B cell (primary cell): ENCODE measurements around the gene RAD51C. TPM values are rescaled to one million over a fixed set of nuclear protein-coding genes. Genes with fewer than 3 reads are reported as not detected.
"Not testable (repeated sequence)": the region's sequence is repeated elsewhere in the genome, so short reads cannot be mapped to it uniquely, and the experiment has no call there.

Experiments
- ATAC-seq: fragments of 200-7000 bp; cut with Tn5 transposase; one replicate; pipeline ENCODE4 v1.10.0; 2021; ENCODE audit warnings: low read depth, mild to moderate bottlenecking, moderate number of reproducible peaks, moderate library complexity
- CTCF ChIA-PET: fragments of 350-600 bp; sonication (Branson Sonifier 250); formaldehyde crosslinking; loops from one replicate; lab custom pipeline; 2021; ENCODE audit warnings: antibody characterized with exemption, inconsistent platforms; lab: Charles Lee
- POLR2A ChIA-PET: fragments of 350-600 bp; sonication (Branson Sonifier 250); formaldehyde crosslinking; loops from one replicate; lab custom pipeline; 2021; ENCODE audit warnings: antibody characterized with exemption; lab: Charles Lee
- DNase-seq: peaks from one replicate; pipeline ENCODE4 v3.0.0; 2013
- H2AFZ ChIP-seq: 2 replicates; pipeline ENCODE4 v1.6.1; 2012; ENCODE audit warnings: mild to moderate bottlenecking, low read depth, low read length; ENCODE audit not compliant: insufficient read depth, poor library complexity, severe bottlenecking
- H3K27ac ChIP-seq, 2 donors: 1 replicate in 1 of 2; 2 replicates in 1 of 2; pipeline ENCODE4 v1.5.1; 2012 to 2013; ENCODE audit warnings: low read length in 2 of 2, mild to moderate bottlenecking in 2 of 2, moderate library complexity in 1 of 2
- H3K27me3 ChIP-seq, 4 experiments: fragments of 200-600 bp in 1 of 4; sonication (generic) in 1 of 4; replicated peaks in 1 of 4; 1 replicate in 2 of 4; 2 replicates in 2 of 4; pipeline versions ENCODE4 v1.6.1 to v1.7.0; 2013 to 2016; ENCODE audit warnings: low read length in 3 of 4, mild to moderate bottlenecking in 2 of 4, mixed read lengths in 1 of 4, moderate library complexity in 1 of 4; ENCODE audit not compliant: insufficient read depth in 4 of 4, control insufficient read depth in 3 of 4; ENCODE audit errors: control extremely low read depth in 1 of 4
- H3K36me3 ChIP-seq, 2 experiments: replicated peaks in 1 of 2; 1 replicate in 1 of 2; 2 replicates in 1 of 2; pipeline versions ENCODE4 v1.6.1 to v1.7.1; 2013; ENCODE audit warnings: low read length in 1 of 2; ENCODE audit not compliant: insufficient read depth in 2 of 2, control insufficient read depth in 1 of 2; ENCODE audit errors: control extremely low read depth in 1 of 2, extremely low read depth in 1 of 2
- H3K4me1 ChIP-seq, 2 donors: fragments of 200-600 bp in 1 of 2; sonication (generic) in 1 of 2; 1 replicate in 1 of 2; 2 replicates in 1 of 2; pipeline versions ENCODE4 v1.5.1 to v1.6.1; 2013 to 2017; ENCODE audit warnings: low read length in 2 of 2; ENCODE audit not compliant: control insufficient read depth in 2 of 2, insufficient read depth in 2 of 2
- H3K4me2 ChIP-seq: replicated peaks from 2 replicates; pipeline ENCODE3; 2012; ENCODE audit warnings: mild to moderate bottlenecking, low read depth, low read length; ENCODE audit not compliant: poor library complexity, severe bottlenecking
- H3K4me3 ChIP-seq, 5 experiments: fragments of 200-600 bp in 1 of 5; sonication (generic) in 1 of 5; 1 replicate in 3 of 5; 2 replicates in 2 of 5; pipeline versions ENCODE4 v1.5.1 to v1.7.0; 2011 to 2016; ENCODE audit warnings: low read length in 4 of 5, mild to moderate bottlenecking in 4 of 5, low read depth in 2 of 5, control low read depth in 1 of 5, moderate library complexity in 1 of 5; ENCODE audit not compliant: insufficient read depth in 1 of 5; ENCODE audit errors: control extremely low read depth in 1 of 5, extremely low read depth in 1 of 5
- H3K79me2 ChIP-seq: fragments of 200-600 bp; sonication (generic); one replicate; pipeline ENCODE4 v1.6.0; 2016; ENCODE audit warnings: low read length; ENCODE audit not compliant: control insufficient read depth, insufficient read depth
- H3K9ac ChIP-seq: fragments of 200-600 bp; sonication (generic); 2 replicates; pipeline ENCODE4 v1.6.1; 2017; ENCODE audit warnings: mild to moderate bottlenecking, low read length, moderate library complexity
- H3K9me3 ChIP-seq, 3 donors: one replicate each; pipeline versions ENCODE4 v1.6.1 to v1.7.1; 2013; ENCODE audit warnings: low read length in 2 of 3; ENCODE audit not compliant: control insufficient read depth in 2 of 3, insufficient read depth in 1 of 3; ENCODE audit errors: control extremely low read depth in 1 of 3
- H4K20me1 ChIP-seq: 2 replicates; pipeline ENCODE4 v1.6.0; 2012; ENCODE audit warnings: mild to moderate bottlenecking, low read length; ENCODE audit not compliant: insufficient read depth, control insufficient read depth, poor library complexity, severe bottlenecking
- H3K27ac Mint-ChIP-seq: one replicate; pipeline ENCODE4 v1.8.0; 2021; ENCODE audit warnings: mixed read lengths
- H3K27me3 Mint-ChIP-seq: one replicate; pipeline ENCODE4 v1.8.0; 2021; ENCODE audit warnings: mixed read lengths
- H3K4me1 Mint-ChIP-seq: one replicate; pipeline ENCODE4 v1.8.0; 2021; ENCODE audit warnings: mixed read lengths
- H3K4me3 Mint-ChIP-seq: one replicate; pipeline ENCODE4 v1.8.0; 2021; ENCODE audit warnings: mixed read lengths
- H3K9me3 Mint-ChIP-seq: one replicate; pipeline ENCODE4 v1.8.0; 2022; ENCODE audit warnings: mixed read lengths; ENCODE audit not compliant: insufficient read depth
- CTCF ChIP-seq: fragments of 200-600 bp; IDR thresholded peaks from one replicate; pipeline ENCODE4 v1.8.0; 2022; ENCODE audit warnings: antibody characterized with exemption, mild to moderate bottlenecking
- EZH2 ChIP-seq: IDR thresholded peaks from 2 replicates; pipeline ENCODE4 v1.6.1; 2012; ENCODE audit warnings: borderline replicate concordance, low read depth, mild to moderate bottlenecking, moderate library complexity, low read length; ENCODE audit not compliant: insufficient read depth, poor library complexity, severe bottlenecking
- WGBS: methylation state at CpG from one replicate; pipeline ENCODE4 v1.1.5; 2013; ENCODE audit warnings: missing lambda C conversion rate; ENCODE audit not compliant: insufficient coverage; 5-methylcytosine and 5-hydroxymethylcytosine counted together
- intact Hi-C: fragments of 100-400 bp; cut with micrococcal nuclease; formaldehyde crosslinking; loops from one replicate; pipeline ENCODE4 v1.10.0; 2022
- polyA plus RNA-seq: library from polyadenylated mRNA; depleted of rRNA; stranded (reverse); fragments of >200 nt; gene quantifications from 2 replicates; pipeline ENCODE4 v1.2.3, GENCODE V29; 2012
- total RNA-seq, 2 donors: library from RNA; stranded (reverse); fragments of 120-200 nt in 1 of 2; gene quantifications; 1 replicate in 1 of 2; 2 replicates in 1 of 2; pipeline versions ENCODE4 v1.2.3 to v1.2.4, GENCODE V29; 2013 to 2022

RAD51C gene
- total and polyA plus RNA-seq, 2 donors (not counting 1 experiment from before 2014, with no cell fraction given), result 14.2 to 33.2 TPM

GRCh38 chr17:58686980-58687379 is 5.4 kb upstream of the RAD51C start:
- intact Hi-C loops, result no loop called here
- ChIA-PET POLR2A (no interaction called here), CTCF (interaction anchor here (1.6 kb wide), 1 partner anchor 24 kb away, joined by 4 read pairs; no protein-coding TSS in a partner anchor)
- Histone ChIP-seq H3K4me2 (no peak overlapping the region), H3K27me3 (no peaks in the 10 kb centered on the region), H3K9ac (no peak overlapping the region), H3K4me3 (no peak overlapping the region), H3K27ac (no peak overlapping the region), H4K20me1 (no peaks in the 10 kb centered on the region), H3K4me1 (peaks cover 0 to 1% of the 10 kb centered on the region in 2 donors), H3K36me3 (no peaks in the 10 kb centered on the region), H3K79me2 (no peaks in the 10 kb centered on the region), H2AFZ (no peak overlapping the region), H3K9me3 (peaks cover 0 to 5% (median 0%) of the 10 kb centered on the region in 3 donors)
- Mint-ChIP-seq H3K27ac (no peak overlapping the region), H3K27me3 (no peaks in the 10 kb centered on the region), H3K4me3 (no peak overlapping the region), H3K9me3 (no peaks in the 10 kb centered on the region), H3K4me1 (no peaks in the 10 kb centered on the region)
- no peak for DNase-seq
- no peak for TF ChIP-seq EZH2
- no peak for TF ChIP-seq CTCF
- WGBS, result 84% methylated on average over 4 of the region's 4 CpGs
- ATAC-seq, result no peak

- Histone ChIP-seq H3K27me3 (no peaks in the 10 kb centered on the region), H3K4me3 (no peak overlapping the region), H3K79me2 (peaks cover 11% of the 10 kb centered on the region), H3K4me1 (peaks cover 10 to 14% of the 10 kb centered on the region in 2 donors), H4K20me1 (no peaks in the 10 kb centered on the region), H3K36me3 (no peaks in the 10 kb centered on the region), H3K4me2 (no peak overlapping the region), H3K9me3 (peaks cover 0 to 8% (median 0%) of the 10 kb centered on the region in 3 donors), H2AFZ (no peak overlapping the region), H3K27ac (no peak overlapping the region), H3K9ac (no peak overlapping the region)
- CTCF ChIA-PET, result interaction anchor here (1.0 to 1.5 kb wide), 2 partner anchors 316 to 317 kb away, joined by 3 read pairs; no protein-coding TSS in a partner anchor
- Mint-ChIP-seq H3K27me3 (no peaks in the 10 kb centered on the region), H3K27ac (no peak overlapping the region), H3K4me1 (peaks cover 14% of the 10 kb centered on the region), H3K4me3 (no peak overlapping the region), H3K9me3 (no peaks in the 10 kb centered on the region)
- POLR2A ChIA-PET, result no interaction called here
- no peak for ATAC-seq
- 83% methylated on average over 1 of the region's 2 CpGs for WGBS
- intact Hi-C loops, result no loop called here
- DNase-seq, result no peak
- TF ChIP-seq EZH2 (no peak), CTCF (no peak)
Observed at GRCh38 chr17:58688521-58688920, 3.9 kb upstream of the RAD51C start.

GRCh38 chr17:58690033-58690432 is 2.4 kb upstream of the RAD51C start:
- ATAC-seq, H2AFZ ChIP-seq, H3K27me3 ChIP-seq, H3K4me3 ChIP-seq, H3K27ac Mint-ChIP-seq, H3K9ac ChIP-seq, POLR2A ChIA-PET, DNase-seq, H3K9me3 ChIP-seq, H3K4me2 ChIP-seq, H3K27me3 Mint-ChIP-seq, H3K27ac ChIP-seq, H3K36me3 ChIP-seq, H3K9me3 Mint-ChIP-seq, H4K20me1 ChIP-seq, H3K4me3 Mint-ChIP-seq: not testable (repeated sequence)
- 100% methylated on average over 1 of the region's 7 CpGs for WGBS
- Histone ChIP-seq H3K4me1 (peaks cover 14 to 17% of the 10 kb centered on the region in 2 donors), H3K79me2 (peaks cover 24% of the 10 kb centered on the region)
- H3K4me1 Mint-ChIP-seq, result peaks cover 19% of the 10 kb centered on the region
- CTCF ChIA-PET, result interaction anchor here (1.1 to 1.5 kb wide), 2 partner anchors 30 to 316 kb away, joined by 3 read pairs; no protein-coding TSS in a partner anchor
- intact Hi-C loops, result loop anchor here (5.0 to 10.0 kb wide), 2 partner anchors 105 to 158 kb away; no protein-coding TSS in a partner anchor
